KG1 (cell line): ENCODE data around the gene PRKAR1B.
"Not testable (repeated sequence)": the region's sequence is repeated elsewhere in the genome, so short reads cannot be mapped to it uniquely, and the experiment has no call there.

ENCODE experiments used
- DNase-seq: peaks from one replicate; lab custom pipeline; 2025; lab: John Stamatoyannopoulos, UW

The PRKAR1B gene

GRCh38 chr7:668139-668931, 58.7 kb downstream of the PRKAR1B start:
- no peak for DNase-seq

GRCh38 chr7:666454-667292, 60.4 kb downstream of the PRKAR1B start:
- DNase-seq: no peak

GRCh38 chr7:665736-666453, 61.2 kb downstream of the PRKAR1B start:
- DNase-seq: no peak

GRCh38 chr7:664997-665735, 61.9 kb downstream of the PRKAR1B start:
- no peak for DNase-seq

- DNase-seq: no peak
Observed at GRCh38 chr7:664402-664775, 62.7 kb downstream of the PRKAR1B start.

GRCh38 chr7:662576-662975, 64.5 kb downstream of the PRKAR1B start:
- no peak for DNase-seq

GRCh38 chr7:659996-660395, 67.1 kb downstream of the PRKAR1B start:
- no peak for DNase-seq

- no peak for DNase-seq
Observed at GRCh38 chr7:659306-659847, 67.7 kb downstream of the PRKAR1B start.

GRCh38 chr7:657565-658119, 69.4 kb downstream of the PRKAR1B start:
- no peak for DNase-seq

GRCh38 chr7:657010-657409, 70.1 kb downstream of the PRKAR1B start:
- not testable (repeated sequence) for DNase-seq

- no peak for DNase-seq
Observed at GRCh38 chr7:655758-656157, 71.3 kb downstream of the PRKAR1B start.

- DNase-seq: no peak
Observed at GRCh38 chr7:653829-654764, 73.0 kb downstream of the PRKAR1B start.

- no peak for DNase-seq
Observed at GRCh38 chr7:652881-653280, 74.2 kb downstream of the PRKAR1B start.

GRCh38 chr7:652167-652566, 74.9 kb downstream of the PRKAR1B start:
- not testable (repeated sequence) for DNase-seq

GRCh38 chr7:651032-651728, 75.9 kb downstream of the PRKAR1B start:
- no peak for DNase-seq

- DNase-seq: no peak
Observed at GRCh38 chr7:650339-651031, 76.6 kb downstream of the PRKAR1B start.

GRCh38 chr7:646951-647350, 80.1 kb downstream of the PRKAR1B start:
- DNase-seq: no peak

GRCh38 chr7:646487-646886, 80.6 kb downstream of the PRKAR1B start:
- DNase-seq: no peak

GRCh38 chr7:645606-646005, 81.5 kb downstream of the PRKAR1B start:
- no peak for DNase-seq
